Gastroesophageal sphincter (tissue), 4 donors: ENCODE data around the gene WDR82. TPM values are rescaled to one million over a fixed set of nuclear protein-coding genes. Genes with fewer than 3 reads are reported as not detected.

Experiments used
- ATAC-seq: fragments of 150-250 bp; one replicate; pipeline ENCODE4 v1.9.1; 2016; ENCODE audit warnings: mild to moderate bottlenecking, moderate library complexity
- H3K27ac ChIP-seq, 4 donors: fragments of 200-600 bp; sonication (generic) in 3 of 4; 1 replicate in 3 of 4; 2 replicates in 1 of 4; pipeline ENCODE4 v1.5.1; 2016 to 2019
- H3K27me3 ChIP-seq: fragments of 200-600 bp; sonication (generic); one replicate; pipeline ENCODE4 v1.5.1; 2019
- H3K36me3 ChIP-seq, 2 donors: fragments of 200-600 bp; sonication (generic); one replicate each; pipeline ENCODE4 v1.5.1; 2019; ENCODE audit warnings: control low read depth in 1 of 2
- H3K4me1 ChIP-seq, 3 donors: fragments of 200-600 bp; sonication (generic); 1 replicate in 2 of 3; 2 replicates in 1 of 3; pipeline ENCODE4 v1.5.1; 2016 to 2019; ENCODE audit warnings: control low read depth in 2 of 3
- H3K4me3 ChIP-seq, 2 donors: fragments of 200-600 bp; sonication (generic); one replicate each; pipeline ENCODE4 v1.5.1; 2019; ENCODE audit warnings: mild to moderate bottlenecking in 1 of 2, moderate library complexity in 1 of 2
- H3K9me3 ChIP-seq, 3 donors: fragments of 200-600 bp; sonication (generic); one replicate each; pipeline ENCODE4 v1.5.1; 2017 to 2019; ENCODE audit warnings: control low read depth in 2 of 3
- CTCF ChIP-seq, 4 experiments: fragments of 200-600 bp in 2 of 4; fragments of 450-650 bp in 2 of 4; sonication (generic) in 1 of 4; IDR thresholded peaks; one replicate each; pipeline ENCODE4 v1.5.1; 2017 to 2019; ENCODE audit warnings: antibody characterized with exemption in 4 of 4, mild to moderate bottlenecking in 2 of 4, moderate library complexity in 2 of 4
- EP300 ChIP-seq: sonication (generic); formaldehyde crosslinking; IDR thresholded peaks from one replicate; pipeline ENCODE4 v1.6.1; 2017; ENCODE audit warnings: antibody characterized with exemption, mild to moderate bottlenecking
- POLR2A ChIP-seq, 2 donors: fragments of 450-650 bp; IDR thresholded peaks; one replicate each; pipeline ENCODE4 v1.6.1; 2017; ENCODE audit warnings: antibody characterized with exemption in 2 of 2, mild to moderate bottlenecking in 2 of 2, moderate library complexity in 1 of 2
- POLR2AphosphoS5 ChIP-seq: sonication (generic); formaldehyde crosslinking; IDR thresholded peaks from one replicate; pipeline ENCODE4 v1.6.1; 2017; ENCODE audit warnings: antibody characterized with exemption
- WGBS, 2 donors: methylation state at CpG; one replicate each; pipeline ENCODE4 v1.1.5; 2018; ENCODE audit warnings: low coverage in 1 of 2; 5-methylcytosine and 5-hydroxymethylcytosine counted together
- total RNA-seq, 4 donors: library from RNA; depleted of rRNA; stranded (reverse); fragments of >200 nt; gene quantifications; one replicate each; pipeline ENCODE4 v1.1.0, GENCODE V29; 2016

Gene WDR82
- total RNA-seq, 4 donors from 2014 or later: 63.7 to 92.0 (median 86.7) TPM

GRCh38 chr3:52297242-52298148 is 19.0 kb upstream of the WDR82 start:
- Histone ChIP-seq H3K27ac (no peak overlapping the region), H3K36me3 (peaks cover 0 to 36% of the 10 kb centered on the region in 2 donors), H3K9me3 (no peaks in the 10 kb centered on the region), H3K27me3 (peaks cover 3% of the 10 kb centered on the region), H3K4me3 (no peak overlapping the region), H3K4me1 (peaks cover 0 to 6% (median 0%) of the 10 kb centered on the region in 3 donors)
- ATAC-seq: no peak
- TF ChIP-seq POLR2A (IDR thresholded peaks at IDR 0.05) (no peak), CTCF (IDR thresholded peaks at IDR 0.05) (no peak), POLR2AphosphoS5 (no peak), EP300 (no peak)
- 88 to 100% methylated on average over 2 to 3 of the region's 11 CpGs for WGBS, 2 donors

- Histone ChIP-seq H3K4me3 (no peak overlapping the region), H3K4me1 (peaks cover 0 to 6% (median 0%) of the 10 kb centered on the region in 3 donors), H3K27ac (no peak overlapping the region), H3K9me3 (no peaks in the 10 kb centered on the region), H3K36me3 (peaks cover 0 to 54% of the 10 kb centered on the region in 2 donors), H3K27me3 (peaks cover 3% of the 10 kb centered on the region)
- ATAC-seq: no peak
- TF ChIP-seq EP300 (no peak), POLR2A (IDR thresholded peaks at IDR 0.05) (no peak), CTCF (IDR thresholded peaks at IDR 0.05) (no peak), POLR2AphosphoS5 (no peak)
- WGBS, 2 donors: 89 to 94% methylated on average over 2 to 4 of the region's 5 CpGs
Measured at GRCh38 chr3:52295671-52296208, 17.3 kb upstream of the WDR82 start.

- peaks cover 0 to 6% (median 0%) of the 10 kb centered on the region in 3 donors for H3K4me1 ChIP-seq
- ATAC-seq: no peak
- H3K36me3 ChIP-seq: peaks cover 0 to 60% of the 10 kb centered on the region in 2 donors
- H3K27ac ChIP-seq: no peak overlapping the region
- TF ChIP-seq POLR2AphosphoS5 (no peak), POLR2A (IDR thresholded peaks at IDR 0.05) (no peak), EP300 (no peak), CTCF (IDR thresholded peaks at IDR 0.05) (no peak)
- 67 to 91% methylated on average over 1 to 6 of the region's 11 CpGs for WGBS, 2 donors
- H3K4me3 ChIP-seq: no peak overlapping the region
- H3K9me3 ChIP-seq: no peaks in the 10 kb centered on the region
- H3K27me3 ChIP-seq: peaks cover 3% of the 10 kb centered on the region
Measured at GRCh38 chr3:52294320-52295150, 16.1 kb upstream of the WDR82 start.

- Histone ChIP-seq H3K36me3 (peaks cover 0 to 60% of the 10 kb centered on the region in 2 donors), H3K9me3 (no peaks in the 10 kb centered on the region), H3K27me3 (peaks cover 3% of the 10 kb centered on the region), H3K4me3 (no peak overlapping the region), H3K4me1 (peaks cover 0 to 10% (median 1%) of the 10 kb centered on the region in 3 donors), H3K27ac (no peak overlapping the region)
- WGBS, 2 donors: 38 to 87% methylated on average over 3 of the region's 17 CpGs
- no peak for TF ChIP-seq POLR2A (IDR thresholded peaks at IDR 0.05)
- no peak for TF ChIP-seq EP300
- TF ChIP-seq POLR2AphosphoS5: no peak
- TF ChIP-seq CTCF (IDR thresholded peaks at IDR 0.05): no peak
- no peak for ATAC-seq
Measured at GRCh38 chr3:52293491-52294319, 15.3 kb upstream of the WDR82 start.
